Embryonic facial prominence (tissue), 1 donor: ENCODE measurements around the gene CDH24.
A peak's percentile ranks its signal among the peaks of the same experiment; 100 is the strongest.
"Not testable (repeated sequence)": the region's sequence is repeated elsewhere in the genome, so short reads cannot be mapped to it uniquely, and the experiment has no call there.

Experiments used
- DNase-seq: peaks from one replicate; pipeline ENCODE4 v3.0.0-alpha.2; 2016; ENCODE audit errors: extremely low spot score

CDH24 gene

DNA sequence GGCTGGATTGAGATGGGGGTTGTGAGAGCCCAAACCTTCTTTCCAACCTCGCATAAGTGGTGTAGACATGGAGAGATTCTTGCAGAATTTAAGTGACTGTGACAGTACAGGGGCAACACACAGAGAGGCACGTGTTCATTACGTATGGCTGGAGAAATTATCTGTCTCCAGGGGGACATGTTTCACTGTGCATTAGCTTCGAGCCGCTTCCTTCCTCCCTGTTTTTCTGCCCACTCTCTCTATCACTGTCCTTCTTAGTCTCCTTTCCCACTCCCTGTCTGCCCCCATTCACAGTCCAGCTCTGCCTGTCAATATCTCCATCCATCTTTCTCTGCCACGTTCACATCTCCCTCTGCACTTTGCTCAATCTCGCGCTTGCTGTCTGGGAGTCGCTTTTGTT, 35.9 kb downstream of the CDH24 start:
- DNase-seq: no peak

GRCh38 chr14:23020143-23021128, 36.9 kb downstream of the CDH24 start:
- DNase-seq: no peak

GRCh38 chr14:23018107-23018506, 39.2 kb downstream of the CDH24 start:
- DNase-seq: no peak

- no peak for DNase-seq
These were observed 40.2 kb downstream of the CDH24 start for GRCh38 chr14:23017091-23017490.

DNA sequence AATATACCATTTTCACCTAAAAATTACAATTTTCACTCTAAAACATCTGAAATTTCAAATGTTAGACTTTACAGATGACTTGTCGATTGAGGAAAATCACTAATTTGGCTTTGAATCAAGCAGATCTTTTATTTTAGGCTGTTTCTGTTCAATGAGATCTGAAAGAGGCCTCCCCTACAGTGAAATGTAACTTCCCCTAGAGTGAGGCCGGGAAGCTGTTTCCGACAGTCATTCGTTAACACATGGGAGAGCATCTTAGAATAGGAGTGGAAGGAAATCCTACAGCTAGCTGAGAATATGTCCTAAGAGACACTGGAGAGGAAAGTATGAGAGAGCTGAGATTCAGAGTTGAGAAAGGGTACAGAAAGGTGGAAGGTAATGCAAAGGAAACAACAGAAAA, 41.7 kb downstream of the CDH24 start:
- no peak for DNase-seq

- DNase-seq: not testable (repeated sequence)
These were observed 43.6 kb downstream of the CDH24 start for GRCh38 chr14:23013749-23014054.

DNA sequence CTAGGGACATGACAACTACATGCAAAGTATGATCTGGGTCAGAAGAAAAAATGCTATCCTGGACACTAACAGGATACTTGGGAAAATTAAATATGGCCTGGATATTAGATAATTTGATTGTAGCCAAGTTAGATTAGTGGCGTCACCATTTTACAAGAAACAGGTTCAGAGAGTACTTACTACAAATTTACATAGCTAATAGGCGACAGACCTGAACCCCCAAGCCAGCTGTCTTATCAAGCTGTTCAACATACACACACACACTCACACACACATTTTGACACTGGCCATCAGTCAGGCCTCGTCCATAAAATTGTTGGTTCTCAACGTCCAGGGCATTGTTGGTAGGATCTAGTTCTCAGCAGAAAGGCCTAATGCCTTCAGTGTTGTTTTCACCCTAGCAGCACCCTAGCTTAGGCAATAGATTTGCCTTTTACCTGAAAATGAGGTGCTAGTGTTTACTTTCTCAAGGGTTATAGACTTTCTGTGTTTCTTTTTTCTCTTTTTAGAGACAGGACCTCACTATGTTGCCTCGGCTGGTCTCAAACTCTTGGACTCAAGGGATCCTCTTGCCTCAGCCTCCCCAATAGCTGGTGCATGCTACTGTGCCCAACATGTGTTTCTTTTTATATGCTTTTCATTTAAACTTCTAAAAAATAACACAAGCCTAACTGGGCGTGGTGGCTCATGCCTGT, 44.1 kb downstream of the CDH24 start:
- no peak for DNase-seq

DNA sequence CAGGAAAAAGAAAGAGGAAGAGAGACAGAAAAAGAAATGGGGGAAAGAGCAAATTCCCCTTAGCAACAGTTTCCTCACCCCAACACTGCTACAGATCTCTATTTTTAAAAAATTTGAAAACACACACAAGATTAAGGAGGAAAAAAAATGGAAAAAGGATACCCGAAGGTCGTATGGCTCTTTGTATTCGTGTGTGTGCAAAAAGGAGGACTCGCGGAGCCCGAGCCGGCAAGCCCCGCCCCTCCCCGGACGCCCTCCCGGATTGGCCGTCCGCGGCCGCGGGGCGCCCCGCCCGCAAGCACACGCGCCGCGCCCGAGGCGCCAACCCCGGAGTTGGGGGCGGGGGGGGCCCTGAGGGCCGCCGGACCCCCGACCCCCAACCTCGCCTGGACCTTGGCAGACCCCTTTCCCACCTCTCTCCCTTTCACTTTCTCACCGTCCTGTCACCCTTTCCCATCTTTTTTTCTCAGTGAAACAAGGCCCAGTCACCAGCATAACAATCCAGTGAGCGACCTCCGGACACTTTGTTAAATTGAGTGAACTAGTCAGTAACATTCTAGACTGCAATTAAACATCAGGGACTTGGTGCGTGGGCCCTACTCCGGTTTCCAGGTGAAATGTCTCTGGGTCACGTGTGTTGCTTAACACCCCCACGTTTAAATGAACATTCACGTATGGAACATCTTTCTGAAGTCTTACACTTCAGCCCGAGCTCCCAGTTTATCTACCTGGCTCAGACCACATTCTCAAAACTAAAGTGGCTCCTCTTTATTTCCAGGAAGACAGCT, 47.2 kb downstream of the CDH24 start, which contains the start of gene C14orf93:
C14orf93 (minus strand) TSS at position 205 of the 788 bp plus-strand sequence. CDS start 11,120 bp downstream, outside the sequence.
- DNase-seq: peak; percentile 46

DNA sequence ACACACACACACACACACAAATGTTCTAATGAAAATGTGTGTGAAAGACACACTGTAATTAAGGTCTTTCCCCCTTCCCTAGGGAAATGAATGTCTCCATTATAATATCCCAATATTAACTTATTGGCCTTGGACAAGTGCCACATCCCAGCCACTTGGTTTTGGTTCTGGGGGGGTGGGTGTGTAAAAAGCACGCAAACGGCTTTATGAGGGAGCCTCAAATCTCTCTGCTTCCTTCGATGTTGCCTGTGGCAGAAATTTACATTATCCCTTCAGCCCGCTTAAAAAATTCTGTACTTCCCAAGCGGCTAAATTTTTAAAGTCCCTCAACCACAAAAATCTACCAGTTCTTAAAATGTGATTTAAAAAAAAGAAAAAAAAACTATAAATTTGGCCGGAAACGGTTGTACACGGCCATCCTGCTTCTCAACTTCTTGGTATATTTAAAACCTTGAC, 47.8 kb downstream of the CDH24 start:
- no peak for DNase-seq

DNA sequence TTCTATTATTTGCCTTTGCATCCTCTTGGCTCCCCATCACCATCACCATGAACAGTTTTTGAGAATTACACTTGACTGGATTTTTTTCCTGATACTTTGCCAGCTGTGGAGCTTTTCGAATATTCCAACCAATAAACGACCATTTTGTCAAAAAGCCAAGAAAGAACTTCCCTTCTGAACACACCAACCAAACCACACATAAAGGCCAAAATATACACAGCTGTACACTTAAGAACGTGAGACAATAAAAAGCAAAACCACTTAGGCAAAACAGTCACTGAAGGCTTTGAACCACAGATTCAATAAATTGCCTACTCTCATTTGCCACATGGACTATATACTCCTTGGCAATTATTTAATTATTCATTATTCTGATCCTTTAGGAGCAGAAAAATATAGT, 48.5 kb downstream of the CDH24 start:
- DNase-seq: no peak

- peak; percentile 97 for DNase-seq
These were observed 50.5 kb downstream of the CDH24 start for GRCh38 chr14:23006544-23007419.

- DNase-seq: no peak
These were observed 51.2 kb downstream of the CDH24 start for GRCh38 chr14:23006188-23006534.

DNA sequence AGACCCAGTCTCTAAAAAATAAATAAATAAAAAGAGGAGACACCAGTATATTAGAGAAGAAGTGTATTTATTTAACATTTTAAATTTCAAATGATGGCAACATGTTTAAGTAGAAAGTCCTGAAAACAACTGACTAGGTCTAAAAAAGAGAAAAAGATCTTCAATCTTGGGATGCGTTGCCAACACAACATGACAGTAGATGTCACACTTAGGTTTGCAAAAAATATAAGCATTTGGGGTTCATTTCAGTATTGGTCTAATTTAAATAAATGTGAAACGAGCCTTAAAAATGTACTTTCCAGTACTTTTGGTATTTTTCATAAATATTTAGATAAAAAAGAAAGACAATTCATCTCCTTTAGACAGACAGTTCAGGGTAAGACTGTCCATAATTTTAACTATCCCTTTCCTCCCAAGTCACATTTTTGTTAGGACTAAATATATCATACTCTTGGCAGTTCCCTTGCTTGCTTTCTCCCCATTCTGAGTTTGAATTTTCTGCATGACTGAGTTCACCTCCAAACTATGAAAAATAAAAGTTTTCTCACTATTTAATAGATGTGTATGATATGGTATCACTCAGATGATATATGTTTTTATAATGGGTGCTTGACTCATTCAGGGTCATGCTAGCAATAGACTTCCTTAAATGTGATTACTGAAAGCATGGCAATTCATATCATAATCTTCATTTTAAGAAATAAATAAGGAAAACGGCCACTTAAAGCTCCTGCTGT, 51.7 kb downstream of the CDH24 start:
- DNase-seq: no peak

GRCh38 chr14:23004274-23004673, 53.0 kb downstream of the CDH24 start:
- DNase-seq: not testable (repeated sequence)

GRCh38 chr14:23002592-23002991, 54.7 kb downstream of the CDH24 start:
- DNase-seq: no peak

DNA sequence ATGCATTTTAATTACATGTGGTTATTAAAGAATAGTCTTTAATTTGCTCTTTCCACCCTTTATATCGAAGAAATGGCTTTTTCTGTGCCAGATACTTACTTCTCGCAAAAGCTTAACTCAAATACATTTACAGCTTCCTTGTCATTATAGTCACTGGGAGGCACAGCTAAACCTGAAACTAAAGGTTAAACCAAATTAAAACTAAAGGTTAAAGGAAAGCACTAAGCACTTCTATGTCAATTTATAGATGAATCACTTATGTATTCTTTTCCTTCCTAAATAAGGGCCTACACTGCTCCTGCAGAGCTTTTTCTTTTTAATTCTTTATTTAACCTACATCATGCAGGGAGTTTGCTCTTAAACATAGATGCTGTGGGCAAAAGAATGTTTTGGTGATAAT, 56.5 kb downstream of the CDH24 start:
- DNase-seq: no peak

GRCh38 chr14:22998329-22999012, 58.8 kb downstream of the CDH24 start:
- no peak for DNase-seq

- no peak for DNase-seq
These were observed 59.5 kb downstream of the CDH24 start for GRCh38 chr14:22997676-22998323.
